ENCODE data around the gene STARD6.

The STARD6 gene

DNA sequence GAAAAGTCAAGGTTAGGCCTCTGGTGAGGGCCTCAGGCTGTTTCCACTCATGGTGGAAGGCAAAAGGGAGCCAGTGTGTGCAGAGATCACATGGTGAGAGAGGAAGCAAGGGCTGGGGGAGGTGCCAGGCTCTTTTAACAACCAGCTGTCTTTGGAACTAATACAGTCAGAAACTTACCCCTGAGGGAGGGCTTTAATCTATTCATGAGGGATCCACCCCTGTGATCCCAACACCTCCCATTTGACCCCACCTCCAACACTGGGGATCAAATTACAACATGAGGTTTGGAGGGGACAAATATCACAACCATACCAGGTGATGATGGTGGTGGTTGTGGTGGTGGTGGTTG is 77.5 kb downstream of the STARD6 start:
- no peak overlapping the region for H3K4me3 ChIP-seq (ENCODE audit: low read depth, low read length)
- TF ChIP-seq, protein P1, sequence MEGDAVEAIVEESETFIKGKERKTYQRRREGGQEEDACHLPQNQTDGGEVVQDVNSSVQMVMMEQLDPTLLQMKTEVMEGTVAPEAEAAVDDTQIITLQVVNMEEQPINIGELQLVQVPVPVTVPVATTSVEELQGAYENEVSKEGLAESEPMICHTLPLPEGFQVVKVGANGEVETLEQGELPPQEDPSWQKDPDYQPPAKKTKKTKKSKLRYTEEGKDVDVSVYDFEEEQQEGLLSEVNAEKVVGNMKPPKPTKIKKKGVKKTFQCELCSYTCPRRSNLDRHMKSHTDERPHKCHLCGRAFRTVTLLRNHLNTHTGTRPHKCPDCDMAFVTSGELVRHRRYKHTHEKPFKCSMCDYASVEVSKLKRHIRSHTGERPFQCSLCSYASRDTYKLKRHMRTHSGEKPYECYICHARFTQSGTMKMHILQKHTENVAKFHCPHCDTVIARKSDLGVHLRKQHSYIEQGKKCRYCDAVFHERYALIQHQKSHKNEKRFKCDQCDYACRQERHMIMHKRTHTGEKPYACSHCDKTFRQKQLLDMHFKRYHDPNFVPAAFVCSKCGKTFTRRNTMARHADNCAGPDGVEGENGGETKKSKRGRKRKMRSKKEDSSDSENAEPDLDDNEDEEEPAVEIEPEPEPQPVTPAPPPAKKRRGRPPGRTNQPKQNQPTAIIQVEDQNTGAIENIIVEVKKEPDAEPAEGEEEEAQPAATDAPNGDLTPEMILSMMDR (IDR thresholded peaks at IDR 0.05; ENCODE audit: borderline replicate concordance, insufficient read depth, low read depth, low read length): no peak

DNA sequence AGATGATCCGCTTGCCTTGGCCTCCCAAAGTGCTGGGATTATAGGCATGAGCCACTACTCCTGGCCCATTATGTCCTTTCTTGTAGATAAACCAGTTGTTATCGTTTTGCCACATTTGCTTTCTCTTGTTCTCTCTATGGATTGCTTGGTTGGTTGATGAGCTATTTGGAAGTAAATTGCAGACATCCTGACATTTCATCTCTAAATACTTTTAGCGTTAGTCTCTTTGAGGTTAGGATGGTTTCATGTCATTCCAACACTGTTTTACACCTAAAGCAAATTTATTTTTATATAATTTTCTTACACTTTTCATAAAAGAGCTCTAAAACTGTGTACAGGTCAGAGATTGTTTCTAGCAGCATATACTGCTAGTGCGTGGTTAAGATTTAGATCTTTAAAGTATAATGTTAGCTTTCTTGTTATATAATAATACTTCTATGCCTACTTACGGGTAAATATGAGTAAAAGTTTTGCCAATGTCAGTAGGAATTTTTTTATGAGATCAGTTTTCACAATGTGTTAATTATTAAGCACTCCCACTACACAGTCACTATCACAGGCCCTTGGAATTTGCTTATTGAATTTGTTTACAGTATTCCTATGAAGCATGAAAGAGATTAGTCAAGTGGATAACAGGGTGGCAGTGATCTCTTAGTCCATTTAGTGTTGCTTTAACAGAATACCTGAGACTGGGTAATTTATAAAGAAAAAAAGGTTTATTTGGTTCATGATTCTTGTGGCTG is 78.0 kb downstream of the STARD6 start:
- no peak overlapping the region for H3K4me3 ChIP-seq (ENCODE audit: low read depth, low read length)
- TF ChIP-seq, protein P1 (IDR thresholded peaks at IDR 0.05; ENCODE audit: borderline replicate concordance, insufficient read depth, low read depth, low read length): no peak

DNA sequence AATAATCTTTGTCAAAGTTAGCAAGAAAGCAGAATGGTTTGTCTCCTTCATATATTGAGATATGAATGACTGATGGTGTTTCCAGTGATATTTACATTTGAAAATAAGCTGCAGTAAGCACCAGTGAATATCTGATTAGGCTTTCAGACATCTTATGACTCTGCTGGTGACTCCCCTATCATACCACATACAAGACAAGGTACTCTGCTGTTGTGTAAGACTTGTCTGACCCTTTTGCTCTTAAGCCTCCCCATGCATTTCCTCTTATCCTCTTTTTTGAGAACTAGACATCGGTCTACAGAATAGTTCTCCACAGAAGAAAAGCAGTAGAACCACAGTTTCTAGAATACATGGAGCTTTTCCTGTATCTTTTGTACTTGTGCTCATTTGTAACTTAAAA is 79.0 kb downstream of the STARD6 start:
- TF ChIP-seq, protein P1 (IDR thresholded peaks at IDR 0.05; ENCODE audit: borderline replicate concordance, insufficient read depth, low read depth, low read length): no peak

DNA sequence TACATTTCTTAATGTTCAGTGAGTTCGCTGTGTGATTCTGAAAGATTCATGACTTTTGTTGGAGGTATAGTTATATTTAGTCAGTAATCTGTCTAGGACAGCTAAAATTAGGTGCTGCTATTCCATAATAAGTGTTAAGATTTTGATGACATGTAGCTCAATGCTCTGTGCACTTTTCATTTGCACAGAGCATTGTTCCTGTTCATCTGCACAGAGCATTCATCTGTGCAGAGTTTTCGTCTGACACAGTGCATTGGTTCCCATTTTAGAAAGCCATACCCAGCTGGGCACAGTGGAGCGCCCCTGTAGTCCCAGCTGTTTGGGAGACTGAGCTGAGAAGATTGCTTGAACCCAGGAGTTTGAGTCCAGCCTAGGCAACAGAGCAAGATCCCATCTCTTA is 79.8 kb downstream of the STARD6 start:
- TF ChIP-seq, protein P1 (IDR thresholded peaks at IDR 0.05; ENCODE audit: borderline replicate concordance, insufficient read depth, low read depth, low read length): no peak
- no peak overlapping the region for H3K4me3 ChIP-seq (ENCODE audit: low read depth, low read length)

More for the DNA sequence above, 79.0 kb downstream of the STARD6 start:
- H3K4me3 ChIP-seq (ENCODE audit: low read depth, low read length): no peak overlapping the region
